ENCODE measurements around the gene LRRC73. TPM values are rescaled to one million over a fixed set of nuclear protein-coding genes. Genes with fewer than 3 reads are reported as not detected.
"Not testable (repeated sequence)": the region's sequence is repeated elsewhere in the genome, so short reads cannot be mapped to it uniquely, and the experiment has no call there.

Gene LRRC73, protein sequence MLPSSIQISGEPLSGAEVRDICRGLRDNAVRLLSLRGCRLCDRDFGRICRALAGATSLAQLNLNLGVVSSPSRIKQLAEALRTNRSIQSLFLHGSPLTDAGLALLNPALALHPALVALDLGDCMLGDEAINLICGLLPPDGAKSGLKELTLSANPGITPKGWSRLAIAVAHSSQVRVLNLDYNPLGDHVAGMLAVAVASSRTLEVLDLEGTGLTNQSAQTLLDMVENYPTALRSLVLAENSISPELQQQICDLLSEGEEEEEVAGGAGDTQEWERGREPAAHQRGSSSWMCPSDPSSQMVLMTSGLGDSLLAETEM
- 0.20 TPM for total RNA-seq

DNA sequence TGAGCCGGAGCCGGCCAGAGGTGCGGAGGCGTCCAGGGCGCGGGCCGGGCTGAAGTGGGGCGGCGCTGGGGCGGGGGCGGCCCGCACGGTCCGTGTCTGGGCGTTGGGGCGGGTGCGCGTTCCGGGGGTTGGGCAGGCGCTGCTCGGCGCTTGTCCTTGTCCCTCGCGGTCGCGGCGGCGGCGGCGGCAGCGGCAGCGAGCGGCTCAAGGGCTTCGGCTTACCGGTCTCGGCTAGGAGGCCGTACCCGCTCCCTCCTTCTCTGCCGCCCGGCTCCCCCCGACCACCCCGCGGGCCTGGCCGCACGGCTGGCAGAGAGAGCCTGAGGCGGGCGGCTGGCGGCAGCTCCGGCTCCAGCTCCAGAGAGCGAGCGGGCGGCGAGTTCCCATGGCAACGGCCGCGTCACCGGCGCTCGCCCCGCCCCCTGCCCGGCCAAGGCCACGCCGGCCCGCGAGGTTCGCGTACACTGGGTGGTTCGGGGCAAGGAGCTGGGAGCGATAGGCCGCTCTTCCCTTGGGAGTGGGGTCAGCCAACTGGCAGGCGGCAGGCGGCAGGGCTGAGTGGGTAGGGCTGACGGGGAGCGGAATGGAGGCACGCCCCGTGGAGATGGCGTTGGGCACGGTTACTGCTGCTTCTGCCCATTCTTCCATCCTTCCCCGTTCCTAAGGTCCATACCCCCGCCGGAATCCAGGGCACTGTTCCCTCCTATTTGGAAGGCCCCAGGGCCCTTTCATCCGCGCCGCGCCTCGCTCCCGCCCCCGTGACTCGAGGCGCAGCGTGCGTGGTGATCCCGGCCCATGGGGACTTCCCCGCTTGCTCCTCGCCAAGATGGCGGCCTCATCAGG is at the start of gene LRRC73:
LRRC73 (minus strand) TSS at position 363 of the 843 bp plus-strand sequence. CDS start 561 bp downstream, outside the sequence.
- ATAC-seq = peak; percentile 77

DNA sequence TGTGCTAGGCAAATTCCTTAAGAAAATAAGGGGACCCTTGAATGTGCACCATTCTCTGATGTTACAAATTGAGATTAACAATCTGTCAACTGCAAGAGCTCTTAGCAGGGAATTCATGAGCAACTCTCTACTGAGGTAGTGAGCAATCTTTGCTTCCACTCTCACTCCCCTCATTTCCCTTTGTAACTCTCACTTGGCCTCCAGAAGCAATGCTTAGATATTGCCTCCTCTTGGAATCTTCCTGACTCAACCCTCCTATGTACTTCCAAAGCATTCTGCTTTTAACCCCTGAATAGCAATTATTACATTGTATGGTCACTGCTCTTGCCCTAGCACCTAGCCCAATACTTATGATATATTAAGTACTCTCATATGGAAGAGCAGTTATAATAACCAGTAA is 49.2 kb upstream of the LRRC73 start:
- no peak for ATAC-seq

DNA sequence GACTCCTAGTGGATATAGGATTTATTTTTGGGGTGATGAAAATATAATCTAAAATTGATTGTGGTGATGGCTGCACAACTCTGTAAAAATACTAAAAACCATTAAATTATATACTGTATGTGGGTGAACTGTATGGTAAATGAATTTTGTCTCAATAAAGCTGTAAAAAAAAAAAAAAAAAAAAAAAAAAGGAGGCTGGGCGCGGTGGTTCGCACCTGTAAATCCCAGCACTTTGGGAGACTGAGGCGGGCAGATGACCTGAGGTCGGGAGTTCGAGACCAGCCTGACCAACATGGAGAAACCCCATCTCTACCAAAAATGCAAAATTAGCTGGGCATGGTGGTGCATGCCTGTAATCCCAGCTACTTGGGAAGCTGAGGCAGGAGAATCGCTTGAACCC is 47.5 kb upstream of the LRRC73 start:
- ATAC-seq = not testable (repeated sequence)

DNA sequence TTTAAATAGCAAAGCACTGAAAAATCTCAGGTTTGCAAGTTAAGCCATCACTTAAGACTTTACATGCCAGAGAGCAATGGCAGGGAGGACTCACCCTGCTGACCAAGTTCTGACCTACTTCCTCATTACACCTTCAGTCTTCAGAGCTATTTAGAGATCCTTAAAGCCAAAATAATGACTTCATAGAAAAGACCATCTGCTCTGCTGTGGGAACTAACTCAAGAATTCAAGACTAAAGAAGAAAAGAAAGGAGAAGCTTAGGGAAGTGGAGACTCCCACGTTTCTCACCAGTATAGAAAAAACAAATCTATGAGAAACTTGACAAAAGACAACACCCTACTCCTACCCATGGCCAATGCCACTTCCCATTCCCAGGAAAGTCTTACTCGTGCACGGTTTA is 37.1 kb upstream of the LRRC73 start:
- no peak for ATAC-seq

DNA sequence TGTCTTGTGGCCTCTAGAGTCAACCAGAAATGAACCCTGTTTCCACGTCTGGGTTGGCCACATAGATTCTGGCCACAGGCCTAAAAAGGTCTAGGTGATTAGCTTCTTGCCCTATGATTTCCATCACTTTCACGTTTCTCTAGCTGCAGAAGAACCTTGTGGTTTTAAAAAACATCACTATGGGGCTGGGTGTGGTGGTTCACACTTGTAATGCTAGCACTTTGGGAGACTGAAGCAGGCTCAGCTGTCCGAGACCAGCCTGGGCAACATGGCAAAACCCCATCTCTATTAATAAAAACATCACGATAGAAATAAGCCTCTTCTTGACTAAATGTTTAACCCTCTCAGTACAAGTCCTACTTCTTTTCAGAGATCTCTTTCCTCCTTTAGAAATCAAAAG is 34.3 kb upstream of the LRRC73 start:
- ATAC-seq = no peak

DNA sequence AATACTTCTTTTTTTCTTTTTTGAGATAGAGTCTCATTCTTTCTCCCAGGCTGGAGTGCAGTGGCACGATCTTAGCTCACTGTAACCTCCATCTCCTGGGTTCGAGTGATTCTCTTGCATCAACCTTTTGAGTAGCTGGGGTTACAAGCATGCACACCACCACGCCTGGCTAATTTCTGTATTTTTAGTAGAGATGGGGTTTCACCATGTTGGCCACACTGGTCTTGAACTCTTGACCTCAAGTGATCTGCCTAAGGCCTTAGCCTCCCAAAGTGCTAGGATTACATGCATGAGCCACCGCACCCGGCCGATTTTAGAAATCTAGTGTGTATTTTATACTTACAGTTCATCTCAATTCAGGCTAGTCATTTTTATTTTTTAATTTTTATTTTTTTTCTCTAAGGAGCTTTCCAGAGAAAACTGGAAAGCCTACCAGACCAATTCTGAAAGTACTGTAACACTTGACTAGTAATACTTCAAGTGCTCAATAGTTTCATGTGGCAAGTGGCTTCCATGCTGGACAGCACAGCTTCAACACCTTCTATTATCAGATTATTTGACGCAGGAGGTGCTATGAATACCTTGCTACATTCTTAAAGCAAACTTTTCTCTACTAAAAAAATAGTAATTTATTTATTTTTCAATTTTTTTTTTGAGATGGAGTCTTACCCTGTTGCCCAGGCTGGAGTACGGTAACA is 31.8 kb upstream of the LRRC73 start:
- no peak for ATAC-seq

DNA sequence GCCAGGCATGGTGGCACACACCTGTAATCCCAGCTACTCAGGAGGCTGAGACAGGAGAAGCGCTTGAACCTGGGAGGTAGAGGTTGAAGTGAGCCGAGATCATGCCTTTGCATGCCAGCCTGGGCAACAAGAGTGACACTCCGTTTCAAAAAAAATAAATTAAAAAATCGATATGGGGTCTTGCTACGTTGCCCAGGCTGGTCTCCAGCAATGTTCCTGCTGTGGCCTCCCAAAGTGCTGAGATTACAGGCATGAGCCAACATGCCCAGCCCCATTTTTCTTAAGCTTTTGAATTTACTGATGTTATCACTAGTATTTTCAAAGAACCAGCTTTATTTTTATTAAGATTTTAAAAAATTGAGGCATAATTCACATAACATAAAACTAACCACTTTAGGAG is 30.4 kb upstream of the LRRC73 start:
- ATAC-seq = no peak

DNA sequence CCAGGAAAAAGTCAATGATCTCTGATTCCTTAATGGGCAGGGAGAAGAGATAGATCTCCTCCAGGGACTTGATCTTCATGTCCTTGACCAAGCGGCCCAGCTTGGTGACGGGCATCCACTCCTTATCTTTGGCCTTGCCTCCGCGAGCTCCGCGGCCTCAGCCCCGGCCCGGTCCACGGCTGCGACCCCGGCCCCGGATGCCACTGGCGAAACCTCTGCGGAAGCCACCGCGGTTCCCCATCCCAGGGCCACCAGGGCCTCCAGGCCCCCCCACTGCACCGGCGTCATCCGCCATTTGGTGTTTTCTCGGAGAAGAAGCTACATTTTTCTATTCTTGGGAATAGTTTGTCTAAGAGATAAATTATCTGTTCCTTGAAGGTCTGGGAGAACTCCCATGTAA is 29.3 kb upstream of the LRRC73 start:
- not testable (repeated sequence) for ATAC-seq

DNA sequence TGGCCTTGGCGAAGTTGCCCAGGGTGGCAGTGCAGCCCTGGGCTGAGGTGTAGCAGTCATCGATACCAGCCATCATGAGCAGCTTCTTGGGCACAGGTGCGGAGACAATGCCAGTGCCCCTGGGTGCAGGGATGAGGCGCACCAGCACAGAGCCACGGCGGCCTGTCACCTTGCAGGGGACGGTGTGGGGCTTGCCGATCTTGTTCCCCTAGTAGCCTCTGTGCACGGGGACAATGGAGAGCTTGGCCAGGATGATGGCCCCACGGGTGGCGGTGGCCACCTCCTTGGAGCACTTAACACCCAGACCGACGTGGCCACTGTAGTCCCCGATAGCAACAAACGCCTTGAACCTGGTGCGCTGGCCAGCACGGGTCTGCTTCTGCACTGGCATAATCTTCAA is 28.8 kb upstream of the LRRC73 start:
- ATAC-seq = not testable (repeated sequence)

DNA sequence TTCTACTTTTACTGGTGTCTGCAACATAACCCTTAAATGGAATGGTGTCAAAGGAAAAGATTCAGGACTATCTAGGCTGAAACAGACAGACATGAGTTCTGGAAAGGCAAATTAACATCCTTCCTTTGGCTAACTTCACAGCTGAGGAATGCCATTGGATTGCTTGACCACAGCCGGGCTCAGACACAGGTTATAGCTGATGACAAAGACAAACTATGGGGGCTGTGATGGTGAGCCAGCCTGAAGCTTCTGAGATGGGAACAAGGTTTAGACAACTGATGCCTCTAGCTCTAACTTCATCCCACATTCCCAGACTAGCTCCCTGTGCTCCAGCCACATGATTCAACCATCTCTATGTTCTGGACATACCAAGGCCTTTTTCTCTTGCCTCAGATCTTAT is 22.1 kb upstream of the LRRC73 start:
- ATAC-seq = no peak

DNA sequence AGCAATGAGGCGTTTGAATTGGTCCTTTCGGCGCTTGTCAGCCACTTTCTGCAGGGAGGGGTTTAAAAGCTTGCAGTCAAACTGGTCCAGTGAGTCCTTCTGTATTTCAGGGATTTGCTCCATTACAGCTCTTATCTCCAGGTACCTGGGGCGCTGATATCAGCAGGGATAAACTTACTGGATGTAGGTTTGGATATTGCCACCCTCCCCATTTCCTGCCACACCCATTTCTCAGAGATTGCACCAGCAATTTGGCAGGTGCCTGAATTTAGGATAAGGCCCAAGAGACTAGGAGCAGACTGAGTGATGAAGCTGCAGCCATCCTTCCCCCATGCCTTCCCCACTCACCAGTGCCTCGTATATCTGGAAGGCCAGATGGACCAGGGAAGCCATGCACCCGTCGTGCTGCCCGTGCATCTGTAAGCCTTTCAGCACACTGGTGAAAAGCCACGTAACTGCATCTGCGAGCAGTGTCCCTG is 14.4 kb upstream of the LRRC73 start:
- no peak for ATAC-seq

DNA sequence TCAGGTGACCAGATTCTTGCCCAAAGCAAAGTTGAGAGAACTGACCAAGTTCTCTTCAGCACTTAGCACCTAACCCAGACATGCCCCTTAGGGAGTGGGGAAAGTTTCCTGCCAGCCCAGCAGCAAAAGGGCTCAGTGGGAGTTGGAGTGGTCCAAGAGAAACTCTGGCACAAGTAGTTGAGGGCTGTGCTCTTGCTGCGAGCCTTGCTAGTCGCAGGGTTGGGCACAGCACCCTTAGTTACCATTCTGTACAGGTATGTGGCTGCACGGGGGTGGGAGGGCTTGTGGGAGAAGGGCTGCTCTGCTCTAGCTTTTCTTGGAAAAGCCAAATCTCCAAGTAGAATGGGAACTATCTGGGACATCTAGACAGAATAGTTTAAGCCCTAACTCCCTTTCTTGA is 13.1 kb upstream of the LRRC73 start:
- no peak for ATAC-seq

DNA sequence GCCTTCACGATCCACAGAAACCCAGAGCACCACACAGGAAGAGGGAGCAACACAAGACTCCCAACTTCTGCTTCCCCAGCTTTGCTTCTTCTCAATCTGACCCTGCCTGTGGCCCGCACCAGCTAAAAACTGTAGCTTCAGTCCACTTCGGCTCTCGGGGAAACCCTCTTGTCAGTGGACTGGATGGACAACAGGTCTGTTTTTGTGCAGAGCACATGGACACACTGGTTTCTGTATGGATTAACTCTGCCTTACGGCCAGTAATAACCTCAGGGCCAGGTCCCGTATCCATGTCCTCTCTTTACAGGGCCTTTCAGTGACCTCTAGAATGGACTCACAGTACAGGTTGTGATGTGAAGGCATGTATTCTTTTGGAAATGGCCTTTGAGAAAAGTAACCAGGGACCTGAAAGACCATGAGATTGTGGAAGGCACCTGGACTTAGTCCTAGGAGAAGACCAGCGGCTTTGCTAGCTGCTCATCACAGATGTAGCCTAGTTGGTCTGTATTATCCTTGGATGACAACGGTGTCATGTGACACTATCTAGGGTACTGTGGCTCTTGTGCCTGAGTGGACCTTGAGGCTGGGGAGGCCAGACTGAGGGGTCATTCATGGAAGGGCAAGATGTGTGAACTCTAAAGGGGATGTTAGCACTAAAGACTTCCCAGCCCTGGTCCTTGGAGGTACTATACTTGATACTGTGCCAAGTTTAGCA is 12.6 kb upstream of the LRRC73 start:
- ATAC-seq = peak; percentile 8

DNA sequence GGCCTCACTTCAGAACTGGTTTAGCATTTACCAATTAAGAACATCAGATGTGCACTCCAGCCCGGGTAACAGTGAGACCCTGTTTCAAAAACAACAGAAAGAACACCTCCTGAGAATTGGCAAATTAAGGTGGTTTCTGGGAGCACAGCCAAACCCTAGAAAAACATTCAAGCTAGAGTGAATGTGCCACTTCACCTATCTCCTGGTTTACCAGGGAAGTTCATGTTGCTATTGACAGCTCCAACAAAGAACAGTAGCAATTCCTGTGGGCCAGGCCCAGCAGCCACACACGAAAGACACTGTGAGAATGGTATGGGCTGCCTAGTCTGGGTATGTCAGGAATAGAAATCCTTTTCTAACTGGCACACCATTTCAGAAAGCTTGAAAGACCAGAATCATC is 11.7 kb upstream of the LRRC73 start:
- no peak for ATAC-seq

DNA sequence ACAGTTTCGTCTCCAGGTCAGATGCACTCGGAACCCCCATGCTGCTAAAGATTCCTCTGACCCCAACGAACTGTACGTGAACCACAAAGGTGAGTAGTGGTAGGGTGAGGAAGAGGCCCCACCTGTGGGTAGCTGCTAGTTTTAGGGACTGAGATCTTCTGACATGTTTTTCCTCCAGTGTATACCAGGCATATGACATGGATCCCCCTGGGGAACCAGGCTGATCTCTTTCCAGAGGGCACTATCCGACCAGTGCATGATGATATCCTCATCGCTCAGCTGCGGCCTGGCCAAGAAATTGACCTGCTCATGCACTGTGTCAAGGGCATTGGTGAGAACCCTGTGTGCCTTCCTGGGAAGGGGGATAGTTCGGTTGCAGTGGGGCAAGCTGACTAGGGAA is 10.0 kb upstream of the LRRC73 start:
- no peak for ATAC-seq

DNA sequence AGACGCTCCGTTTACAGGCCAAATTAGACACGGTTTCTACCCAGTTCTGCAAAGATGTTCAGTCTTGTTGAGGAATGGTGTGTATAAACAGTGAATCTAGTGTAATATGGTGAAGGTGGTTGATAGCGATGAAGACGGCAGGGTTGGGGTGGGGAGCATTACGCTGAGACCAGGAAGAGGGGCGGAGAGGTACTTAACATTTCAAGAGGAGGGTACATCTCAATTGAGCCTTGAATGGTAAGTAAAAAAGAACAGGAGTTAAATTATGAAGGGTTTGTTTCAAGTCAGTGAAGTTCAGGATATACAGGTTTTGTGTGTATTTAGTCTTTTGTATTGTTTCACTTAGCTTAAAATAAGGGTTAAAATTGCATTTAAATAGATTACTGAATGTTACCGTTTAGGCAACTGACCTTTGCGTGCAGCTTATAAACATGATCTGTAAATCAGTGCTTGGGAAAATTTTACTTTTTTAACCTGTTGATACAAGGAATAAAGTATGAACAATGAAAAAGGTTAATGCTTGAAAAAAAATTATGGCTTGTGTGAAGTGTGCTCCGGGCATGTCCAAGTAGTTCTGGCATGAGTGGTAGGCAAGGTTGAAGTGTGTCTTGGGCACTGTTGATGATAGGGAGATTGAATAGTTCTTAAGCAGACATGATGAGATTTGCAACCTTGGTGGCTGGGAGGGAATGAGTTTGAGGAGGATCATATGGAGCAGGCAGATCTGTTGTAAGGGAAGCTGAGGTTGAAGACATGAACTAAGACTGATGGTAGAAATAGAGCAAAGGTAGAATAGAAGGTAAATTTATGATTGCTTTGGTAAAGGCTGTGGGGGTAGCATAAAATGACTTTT is 7.6 kb upstream of the LRRC73 start:
- no peak for ATAC-seq

DNA sequence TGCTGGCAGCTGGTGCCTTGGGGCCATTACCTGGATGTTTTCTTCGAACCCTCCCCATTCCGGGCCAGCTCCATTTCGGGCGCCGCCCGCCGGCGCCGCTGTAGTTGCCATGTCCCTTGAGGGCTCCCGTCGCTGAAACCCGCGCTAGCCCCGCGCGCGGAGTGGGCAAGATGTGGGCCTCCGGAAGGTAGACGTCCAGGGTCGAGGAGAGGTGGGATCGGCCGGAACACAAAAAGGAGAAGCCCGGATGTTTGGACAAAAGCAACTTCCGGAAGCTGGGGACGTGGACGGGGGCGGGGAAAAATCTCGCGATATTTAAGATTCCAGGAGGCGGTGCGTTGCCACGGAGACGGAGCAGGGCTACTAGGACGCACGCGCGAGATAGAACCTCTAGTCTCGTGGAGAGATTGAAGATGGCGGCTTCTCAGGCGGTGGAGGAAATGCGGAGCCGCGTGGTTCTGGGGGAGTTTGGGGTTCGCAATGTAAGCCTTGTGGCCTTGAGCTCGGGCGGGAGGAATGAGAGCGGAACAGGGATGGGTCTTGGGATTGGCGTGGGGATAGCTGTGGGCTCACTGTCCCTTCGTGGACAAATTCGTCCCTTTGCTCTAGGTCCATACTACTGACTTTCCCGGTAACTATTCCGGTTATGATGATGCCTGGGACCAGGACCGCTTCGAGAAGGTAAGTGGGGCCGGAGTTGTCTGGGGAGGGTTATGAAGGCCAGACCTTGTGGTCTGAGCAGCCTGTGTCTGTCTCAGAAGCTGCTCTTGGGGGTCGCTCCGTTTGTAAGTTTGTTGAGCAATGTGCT is 6.8 kb upstream of the LRRC73 start, which contains the start of the genes POLR1C and YIPF3:
POLR1C (plus strand) TSS at position 393 of the 808 bp plus-strand sequence; CDS start at position 414, 21 bp downstream.
YIPF3 (minus strand) TSS at position 230 of the 808 bp plus-strand sequence; CDS start at position 111, 119 bp downstream.
- ATAC-seq = peak; percentile 93

DNA sequence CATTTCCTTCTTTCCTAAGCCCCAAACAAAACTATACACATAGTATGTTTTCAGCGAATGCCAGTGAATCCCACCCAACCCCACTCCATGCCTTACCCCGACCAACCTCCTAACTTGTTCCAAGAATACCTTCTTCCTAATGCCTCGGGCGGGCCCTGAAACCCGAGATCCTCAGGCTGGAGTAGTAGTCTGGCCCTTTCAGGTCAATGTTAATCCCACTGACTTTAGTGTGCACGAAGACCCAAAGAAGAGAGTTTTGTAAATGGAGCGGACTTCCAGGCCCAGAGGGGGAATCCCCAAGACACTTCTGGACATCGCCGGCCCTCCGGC is 6.2 kb upstream of the LRRC73 start:
- peak; percentile 7 for ATAC-seq

DNA sequence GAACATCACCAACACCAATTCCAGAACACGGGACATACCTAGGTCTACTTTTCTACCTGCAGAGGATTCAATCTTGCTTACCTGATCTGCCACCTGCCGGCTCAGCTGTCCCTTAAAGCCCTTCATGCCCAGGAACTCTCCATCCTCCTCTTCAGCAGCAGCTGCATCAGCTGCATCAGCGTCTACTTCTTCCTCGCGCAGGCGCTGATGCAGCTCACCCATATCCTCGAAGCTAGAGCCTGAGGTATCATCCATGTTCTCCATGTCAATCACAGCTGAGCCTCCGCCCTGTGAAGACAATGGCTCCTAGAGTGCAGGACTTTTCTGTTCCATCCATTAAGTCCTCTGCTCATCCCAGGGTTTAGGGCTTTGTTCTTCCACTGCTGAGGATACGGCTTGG is 5.7 kb upstream of the LRRC73 start:
- ATAC-seq = no peak

DNA sequence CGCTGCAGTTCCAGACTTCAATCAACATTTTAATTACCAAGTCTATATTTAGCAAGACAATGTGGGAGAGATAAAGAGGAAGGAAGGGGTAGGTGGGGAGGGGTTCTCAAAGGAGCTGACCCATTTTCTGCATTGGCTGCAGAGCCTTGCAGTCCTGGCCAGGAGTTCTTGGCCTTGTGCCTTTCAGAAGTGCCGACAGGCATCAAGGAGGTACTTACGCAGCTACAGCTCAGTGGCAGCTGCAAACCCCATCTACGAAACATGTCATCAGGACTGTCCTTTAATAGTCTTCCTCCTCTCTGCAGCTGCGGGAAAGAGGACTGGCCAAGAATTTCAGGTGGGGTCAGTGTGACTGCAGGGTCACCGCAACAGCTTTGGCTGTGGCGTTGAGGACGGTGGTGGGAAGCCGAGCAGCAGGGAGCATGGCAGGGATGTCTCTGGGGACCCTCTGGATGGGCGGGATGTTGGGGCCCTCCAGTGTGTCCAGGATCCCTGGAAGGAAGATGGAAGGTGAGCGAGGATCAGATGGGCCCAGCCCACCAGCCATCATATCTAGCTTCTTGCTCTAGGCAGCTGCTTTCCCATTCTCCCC is 1.8 kb upstream of the LRRC73 start:
- no peak for ATAC-seq
